SK-N-SH (cell line): ENCODE results near the gene NLGN2.

Experiments used
- EP300 ChIP-seq, 2 experiments: IDR thresholded peaks; 2 replicates each; pipeline versions ENCODE4 v1.4.0 to v1.6.1; 2012; ENCODE audit warnings: borderline replicate concordance in 1 of 2, low read depth in 1 of 2, low read length in 1 of 2
- RAD21 ChIP-seq: IDR thresholded peaks from 2 replicates; pipeline ENCODE4 v1.6.1; 2012; ENCODE audit warnings: mild to moderate bottlenecking, low read length

DNA sequence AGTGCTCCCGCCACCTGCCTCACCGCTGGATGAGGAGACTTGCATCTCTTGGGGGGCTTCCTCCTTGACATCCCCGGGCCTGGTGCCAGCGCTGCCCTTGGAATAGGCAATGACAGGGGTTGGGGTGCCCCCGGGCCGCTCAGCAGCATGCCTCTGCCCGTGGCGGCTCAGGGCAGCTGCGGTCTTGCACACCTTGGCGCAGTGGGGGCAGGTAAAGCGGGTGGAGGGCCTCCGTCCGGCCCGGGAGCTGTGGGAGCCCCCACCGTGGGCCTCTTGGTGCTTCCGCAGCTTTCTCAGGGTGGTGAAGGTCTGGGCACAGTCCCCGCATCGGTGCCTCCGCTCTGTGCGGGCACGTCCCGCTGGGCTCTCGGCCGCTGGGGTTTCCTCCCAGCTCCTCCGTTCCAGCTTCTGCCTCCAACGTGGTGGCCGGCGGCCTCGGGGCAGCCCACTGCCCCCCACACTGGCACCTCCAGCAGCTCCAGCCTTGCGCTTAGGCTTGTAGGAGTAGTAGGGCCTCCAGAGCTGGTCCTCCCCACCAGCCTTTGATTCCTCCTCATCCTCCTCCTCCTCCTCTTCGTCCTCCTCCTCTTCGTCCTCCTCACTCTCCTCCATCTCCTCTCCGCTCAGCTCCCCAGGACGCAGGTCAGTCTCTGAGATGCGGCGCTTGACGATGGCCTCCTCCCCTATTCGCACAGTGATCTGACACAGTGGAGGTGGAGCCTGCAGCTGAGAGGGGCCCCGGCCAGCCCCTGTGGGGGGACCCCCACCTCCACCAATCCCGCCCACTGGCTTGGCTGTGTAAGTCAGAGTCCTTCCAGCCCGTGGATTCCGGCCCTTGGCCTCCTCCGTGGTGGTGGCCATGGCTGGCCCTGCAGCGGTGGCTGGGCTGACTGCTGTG lies 55.1 kb downstream of the NLGN2 start:
- TF ChIP-seq EP300 (IDR thresholded peaks at IDR 0.05; ENCODE audit: borderline replicate concordance in 1 of 2, low read depth in 1 of 2, low read length in 1 of 2) (no peak), RAD21 (no peak)
